Measurements from ENCODE around the gene TREML4.

The TREML4 gene

GRCh38 chr6:41262401-41262800 is 34.3 kb downstream of the TREML4 start:
- no peak overlapping the region for H3K4me3 ChIP-seq (ENCODE audit: low read depth, low read length)
- no peak for TF ChIP-seq CTCF (IDR thresholded peaks at IDR 0.05; ENCODE audit: low read depth, low read length, missing control alignments)
- DNase-seq (ENCODE audit: low read depth): no peak

GRCh38 chr6:41263267-41263666 is 35.1 kb downstream of the TREML4 start:
- no peak for DNase-seq (ENCODE audit: low read depth)
- TF ChIP-seq CTCF (IDR thresholded peaks at IDR 0.05; ENCODE audit: low read depth, low read length, missing control alignments): no peak

GRCh38 chr6:41266541-41266940 is 38.4 kb downstream of the TREML4 start:
- H3K4me3 ChIP-seq (ENCODE audit: low read depth, low read length): no peak overlapping the region
- no peak for DNase-seq (ENCODE audit: low read depth)
- no peak for TF ChIP-seq CTCF (IDR thresholded peaks at IDR 0.05; ENCODE audit: low read depth, low read length, missing control alignments)

More at GRCh38 chr6:41263267-41263666, 35.1 kb downstream of the TREML4 start:
- H3K4me3 ChIP-seq (ENCODE audit: low read depth, low read length): no peak overlapping the region

DNA sequence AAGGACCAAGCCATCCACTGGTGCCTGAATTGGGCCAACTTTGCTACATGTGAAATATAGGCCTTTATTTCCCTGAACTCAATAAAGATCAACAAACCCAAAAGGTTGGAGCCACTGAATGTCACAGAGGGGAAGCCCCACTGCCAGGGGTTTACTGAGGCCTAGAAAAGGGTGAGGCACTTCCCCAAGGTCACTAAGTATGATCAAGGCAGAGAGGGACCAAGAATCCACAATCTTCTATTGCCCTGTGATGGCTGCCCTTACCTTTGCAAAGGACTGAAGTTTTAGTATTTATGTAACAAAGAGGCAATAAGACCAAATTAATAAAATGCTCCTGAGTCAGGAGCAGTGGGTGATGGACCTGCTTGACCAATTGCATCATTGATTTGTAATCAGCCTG is 40.3 kb downstream of the TREML4 start:
- no peak for TF ChIP-seq CTCF (IDR thresholded peaks at IDR 0.05; ENCODE audit: low read depth, low read length, missing control alignments)
- DNase-seq (ENCODE audit: low read depth): no peak

GRCh38 chr6:41269166-41269565 is 41.0 kb downstream of the TREML4 start:
- no peak for TF ChIP-seq CTCF (IDR thresholded peaks at IDR 0.05; ENCODE audit: low read depth, low read length, missing control alignments)
- DNase-seq (ENCODE audit: low read depth): no peak

More for the DNA sequence above, 40.3 kb downstream of the TREML4 start:
- no peak overlapping the region for H3K4me3 ChIP-seq (ENCODE audit: low read depth, low read length)

DNA sequence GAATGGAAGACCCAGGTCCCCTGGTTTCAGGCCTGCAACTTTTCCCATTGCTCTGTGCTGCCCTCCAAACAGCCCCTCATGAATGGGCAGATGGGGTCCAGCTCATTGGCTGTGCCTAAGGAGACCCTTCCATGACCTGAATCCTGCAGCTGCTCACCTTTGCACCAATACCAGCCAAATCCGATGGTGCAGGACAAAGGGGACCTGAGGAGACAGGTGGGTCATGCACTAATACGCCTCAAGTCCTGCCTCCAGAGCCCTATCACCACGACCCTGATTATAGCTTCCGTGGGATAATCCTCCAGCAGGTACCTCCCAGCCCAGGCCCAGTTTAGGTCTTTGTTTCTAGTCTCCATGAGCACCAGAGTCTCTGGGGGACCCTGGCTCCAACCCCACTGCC is 41.6 kb downstream of the TREML4 start:
- DNase-seq (ENCODE audit: low read depth): no peak
- TF ChIP-seq CTCF (IDR thresholded peaks at IDR 0.05; ENCODE audit: low read depth, low read length, missing control alignments): no peak
- no peak overlapping the region for H3K4me3 ChIP-seq (ENCODE audit: low read depth, low read length)

More at GRCh38 chr6:41269166-41269565, 41.0 kb downstream of the TREML4 start:
- no peak overlapping the region for H3K4me3 ChIP-seq (ENCODE audit: low read depth, low read length)

DNA sequence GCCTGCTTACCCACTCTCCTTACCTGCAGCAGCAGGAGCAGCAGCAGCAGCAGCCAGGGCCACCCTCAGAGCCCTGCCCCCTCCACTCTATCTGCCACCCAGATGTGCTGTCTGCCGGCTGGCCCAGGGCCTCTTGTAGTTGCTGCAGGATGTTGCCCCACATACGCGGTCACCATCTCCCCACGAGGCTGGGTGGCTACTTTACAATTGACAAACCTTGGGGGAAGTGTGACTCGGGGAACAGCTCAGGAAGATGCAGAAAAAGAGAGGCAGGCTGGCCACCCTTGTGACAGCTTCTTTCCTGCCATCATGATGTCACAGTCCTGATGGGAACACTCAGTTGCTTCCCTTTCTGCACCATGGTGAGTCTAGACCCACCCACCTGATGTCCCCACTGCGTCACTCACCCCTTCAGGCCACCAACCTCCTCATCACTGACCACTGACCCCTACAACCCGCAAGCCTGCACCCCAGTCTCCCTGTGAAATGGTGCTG is 43.8 kb downstream of the TREML4 start:
- no peak for TF ChIP-seq CTCF (IDR thresholded peaks at IDR 0.05; ENCODE audit: low read depth, low read length, missing control alignments)
- DNase-seq (ENCODE audit: low read depth): no peak
- H3K4me3 ChIP-seq (ENCODE audit: low read depth, low read length): no peak overlapping the region
